GM18526 (cell line): ENCODE measurements around the gene NT5DC4.

ENCODE experiments used
- POLR2A ChIP-seq: IDR thresholded peaks from 3 replicates; pipeline ENCODE4 v1.6.1; 2011; ENCODE audit not compliant: insufficient read length; ENCODE audit errors: extremely low read depth

Gene NT5DC4

DNA sequence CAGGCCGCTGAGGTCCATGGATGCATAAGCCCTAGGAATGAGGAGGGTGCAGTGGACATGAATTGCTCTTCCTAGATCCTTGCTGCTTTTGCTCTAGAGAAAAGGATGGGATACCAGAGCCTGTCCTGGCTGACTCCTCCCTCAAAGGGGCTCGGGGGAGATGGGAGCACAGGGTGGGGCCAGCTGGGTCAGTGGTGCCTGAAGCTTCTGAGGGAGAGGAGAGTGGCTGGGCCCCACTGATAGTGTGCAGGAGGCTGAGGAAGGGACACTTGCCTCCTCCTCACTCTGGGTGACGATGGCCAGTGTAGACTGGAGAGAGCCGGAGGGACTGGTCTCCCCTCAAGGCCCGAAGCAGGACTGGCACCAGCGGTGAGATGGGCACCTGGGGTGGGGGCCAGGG lies at the start of gene NT5DC4:
Gene NT5DC4 (plus strand): TSS at position 236 of the 400 bp plus-strand sequence. CDS start 60 bp downstream, at position 296.
- no peak for TF ChIP-seq POLR2A

DNA sequence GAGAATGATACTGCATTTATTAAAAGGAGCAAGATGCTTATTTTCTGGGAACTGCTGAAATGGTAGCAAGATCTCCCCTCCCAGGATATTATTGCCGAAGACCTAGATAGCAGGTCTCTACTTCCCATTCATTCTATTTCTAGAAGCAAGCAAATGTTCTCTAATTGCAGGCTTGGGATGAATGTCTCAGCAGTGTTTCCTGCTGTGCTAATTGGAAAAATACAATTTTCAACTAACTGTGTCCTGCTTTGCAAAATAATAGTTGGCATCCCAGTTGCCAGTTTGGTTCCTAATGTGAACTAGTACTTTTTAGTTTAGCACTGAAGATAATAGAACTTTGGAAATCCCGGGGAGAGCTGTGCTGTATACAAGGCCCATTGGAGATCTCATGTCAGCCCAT lies 49.0 kb upstream of the NT5DC4 start:
- TF ChIP-seq POLR2A, result no peak

DNA sequence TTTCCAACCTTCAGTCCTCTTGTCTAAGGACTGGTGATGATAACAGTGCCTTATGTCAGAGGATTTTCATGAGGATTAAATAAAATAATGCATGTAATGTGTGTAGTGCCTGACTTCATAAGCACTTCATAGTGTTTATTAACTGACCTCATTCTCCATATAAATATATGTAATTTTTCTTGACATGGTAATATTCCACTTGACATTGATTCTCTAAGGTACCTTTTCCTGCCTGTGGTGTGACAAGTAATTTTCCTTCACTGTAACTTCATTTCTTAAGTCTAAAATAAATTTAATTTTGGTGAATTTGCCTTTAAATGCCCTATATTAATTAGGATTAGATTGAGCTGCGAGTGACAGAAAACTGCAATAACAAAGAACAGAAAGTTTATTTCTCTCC lies 47.8 kb upstream of the NT5DC4 start:
- no peak for TF ChIP-seq POLR2A

DNA sequence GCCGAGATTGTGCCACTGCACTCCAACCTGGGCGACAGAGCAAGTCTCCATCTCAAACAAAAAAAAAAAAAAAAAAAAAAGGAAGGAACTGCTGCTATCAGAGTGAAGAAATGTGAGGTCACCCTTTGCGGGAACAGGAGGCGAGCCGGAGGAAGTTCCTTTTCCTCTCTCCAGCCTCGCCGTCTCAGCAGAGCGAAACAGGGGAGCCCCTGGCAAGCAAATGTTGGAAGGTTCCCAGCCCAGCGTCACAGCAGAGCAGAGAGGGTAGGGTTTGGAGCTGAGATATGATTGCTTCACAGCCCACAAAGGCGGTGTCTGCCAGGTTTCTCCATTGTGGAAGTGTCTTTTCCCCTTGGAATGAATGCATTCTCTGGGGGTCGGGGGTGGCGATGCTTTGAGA lies 46.6 kb upstream of the NT5DC4 start:
- no peak for TF ChIP-seq POLR2A

DNA sequence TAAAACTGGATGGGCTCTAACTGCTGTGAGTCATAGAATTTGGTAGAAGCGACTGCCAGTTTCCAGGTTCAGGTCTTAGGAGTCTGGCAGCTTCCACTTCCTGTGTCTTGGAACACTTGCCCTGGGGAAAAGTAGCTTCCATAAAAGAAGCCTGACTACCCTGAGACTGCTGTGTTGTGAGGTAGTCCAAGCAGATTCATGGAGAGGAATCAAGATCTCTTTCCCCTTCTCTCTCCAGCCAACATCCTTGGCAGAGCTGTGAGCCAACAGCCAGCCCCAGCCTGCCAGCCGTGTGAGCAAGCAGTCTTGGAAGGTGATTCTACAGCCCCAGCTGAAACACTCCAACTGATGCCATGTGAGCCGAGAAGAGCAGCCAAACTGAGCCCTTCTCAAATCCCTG lies 41.3 kb upstream of the NT5DC4 start:
- no peak for TF ChIP-seq POLR2A

DNA sequence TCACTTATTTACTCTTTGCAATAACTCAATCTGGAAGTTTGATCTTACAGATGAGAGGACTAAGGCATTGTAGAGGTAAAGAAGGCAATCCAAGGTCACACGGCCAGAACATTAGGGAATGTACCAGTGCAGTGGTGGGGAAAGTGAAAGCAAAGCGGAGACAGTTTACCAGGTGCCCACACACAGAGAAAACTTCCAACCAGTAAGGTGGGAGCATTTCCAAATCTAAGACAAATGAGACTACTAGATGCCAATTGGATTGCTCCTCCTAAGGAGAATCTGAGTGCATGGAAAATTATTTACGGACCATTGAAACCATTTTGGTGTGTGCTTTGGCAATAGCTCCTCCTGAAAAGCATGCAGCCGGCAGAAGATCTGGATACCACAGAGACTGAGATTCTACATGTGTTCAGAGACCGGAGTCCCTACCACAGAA lies 40.1 kb upstream of the NT5DC4 start:
- TF ChIP-seq POLR2A, result no peak

DNA sequence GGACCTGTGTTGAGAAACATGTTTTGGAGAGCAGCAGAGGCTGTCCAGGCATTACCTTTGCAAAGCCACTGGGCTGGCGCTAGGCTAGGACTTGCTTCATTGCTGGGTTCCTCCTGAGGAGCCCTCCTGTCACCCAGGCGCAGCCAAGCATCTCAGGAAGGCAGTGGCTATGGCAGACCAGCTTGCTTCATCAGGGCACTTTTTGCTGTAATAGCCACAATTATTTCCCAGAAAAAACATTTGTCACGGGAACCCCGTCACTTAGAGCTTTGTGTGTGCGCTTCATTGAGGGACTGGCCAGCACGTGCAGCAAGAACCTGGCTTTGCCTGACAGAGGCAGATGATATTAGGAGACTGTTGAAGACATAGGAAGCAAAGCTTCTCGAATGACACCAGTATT lies 38.7 kb upstream of the NT5DC4 start:
- no peak for TF ChIP-seq POLR2A

DNA sequence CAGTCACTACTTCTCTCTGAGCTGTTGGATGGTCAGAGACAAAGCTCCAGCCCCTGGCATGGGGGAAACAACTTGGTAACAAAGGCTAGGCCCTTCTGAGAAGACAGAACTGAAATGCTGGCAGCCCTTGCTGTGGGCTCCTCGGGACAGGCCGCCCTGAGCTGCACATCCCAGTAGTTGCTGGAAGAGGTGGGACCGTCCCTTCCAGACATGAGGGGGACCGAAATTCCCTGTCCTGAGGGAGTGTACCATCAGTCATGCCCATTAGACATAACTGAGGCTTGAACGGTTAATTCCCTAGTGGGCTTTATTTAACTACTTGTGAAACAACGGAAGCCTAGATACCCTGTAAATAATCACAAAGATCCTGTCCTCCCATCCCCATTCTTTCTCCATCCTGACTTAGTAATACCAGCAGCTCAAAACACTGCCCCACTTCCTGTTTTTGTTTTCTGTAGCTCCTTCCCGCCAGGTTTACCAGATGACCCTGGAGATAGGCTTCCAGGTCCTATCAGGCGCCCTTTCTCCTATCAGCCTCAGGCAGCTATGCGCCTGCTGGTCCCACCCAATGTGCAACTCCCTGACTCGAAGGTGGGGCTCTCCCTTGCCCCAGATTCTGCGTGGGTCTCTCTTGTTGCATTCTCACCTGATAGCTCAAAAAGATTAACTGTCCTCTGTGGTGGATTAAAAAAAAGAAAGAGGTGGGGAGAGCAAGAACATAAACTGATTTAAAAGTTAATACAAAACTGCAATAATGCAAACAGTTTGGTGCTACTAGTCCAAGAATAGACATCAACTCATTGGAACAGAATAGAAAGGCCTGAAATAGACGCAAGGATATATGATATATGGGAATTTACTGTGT lies 37.0 kb upstream of the NT5DC4 start:
- TF ChIP-seq POLR2A, result no peak

DNA sequence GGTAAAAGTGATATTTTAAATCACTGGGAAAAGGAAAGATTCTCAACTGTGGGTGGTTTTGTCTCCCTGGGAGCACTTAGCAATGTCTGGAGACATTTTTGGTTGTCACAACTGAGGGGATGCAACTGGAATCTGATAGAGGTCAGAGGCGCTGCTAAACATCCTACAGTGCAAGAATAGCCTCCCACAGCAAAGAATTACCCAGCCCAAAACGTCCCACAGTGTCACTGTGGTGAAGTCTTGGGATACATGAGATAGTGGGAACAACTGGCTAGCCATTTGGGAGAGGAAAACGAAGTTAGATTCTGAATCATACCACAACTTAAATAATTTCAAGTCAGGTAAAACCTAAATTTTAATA lies 36.4 kb upstream of the NT5DC4 start:
- TF ChIP-seq POLR2A, result no peak

DNA sequence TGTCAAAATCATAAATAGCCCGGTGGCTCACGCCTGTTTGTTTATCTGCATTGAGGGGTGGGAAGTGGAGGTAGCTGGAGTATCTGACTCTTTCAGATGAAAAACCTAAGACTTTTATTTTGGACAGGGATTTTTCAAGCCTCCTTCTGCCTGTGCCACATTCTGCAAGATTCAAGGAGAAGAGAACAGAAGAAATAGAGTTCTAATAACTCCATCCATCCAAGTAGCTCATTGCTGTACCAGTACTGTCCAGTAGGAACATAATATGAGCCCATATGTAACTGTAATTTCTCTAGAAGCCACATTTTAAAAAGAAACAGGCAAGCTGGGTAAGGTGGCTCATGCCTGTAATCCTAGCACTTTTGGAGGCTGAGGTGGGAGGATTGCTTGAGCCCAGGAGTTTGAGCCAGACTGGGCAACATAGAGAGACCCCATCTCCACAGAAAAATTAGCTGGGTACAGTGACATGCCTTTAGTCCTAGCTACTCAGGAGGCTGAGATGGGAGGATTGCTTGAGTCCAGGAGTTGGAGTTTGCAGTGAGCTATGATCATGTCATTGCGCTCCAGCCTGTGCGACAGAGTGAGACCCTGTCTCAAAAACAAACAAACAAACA lies 35.4 kb upstream of the NT5DC4 start:
- no peak for TF ChIP-seq POLR2A

DNA sequence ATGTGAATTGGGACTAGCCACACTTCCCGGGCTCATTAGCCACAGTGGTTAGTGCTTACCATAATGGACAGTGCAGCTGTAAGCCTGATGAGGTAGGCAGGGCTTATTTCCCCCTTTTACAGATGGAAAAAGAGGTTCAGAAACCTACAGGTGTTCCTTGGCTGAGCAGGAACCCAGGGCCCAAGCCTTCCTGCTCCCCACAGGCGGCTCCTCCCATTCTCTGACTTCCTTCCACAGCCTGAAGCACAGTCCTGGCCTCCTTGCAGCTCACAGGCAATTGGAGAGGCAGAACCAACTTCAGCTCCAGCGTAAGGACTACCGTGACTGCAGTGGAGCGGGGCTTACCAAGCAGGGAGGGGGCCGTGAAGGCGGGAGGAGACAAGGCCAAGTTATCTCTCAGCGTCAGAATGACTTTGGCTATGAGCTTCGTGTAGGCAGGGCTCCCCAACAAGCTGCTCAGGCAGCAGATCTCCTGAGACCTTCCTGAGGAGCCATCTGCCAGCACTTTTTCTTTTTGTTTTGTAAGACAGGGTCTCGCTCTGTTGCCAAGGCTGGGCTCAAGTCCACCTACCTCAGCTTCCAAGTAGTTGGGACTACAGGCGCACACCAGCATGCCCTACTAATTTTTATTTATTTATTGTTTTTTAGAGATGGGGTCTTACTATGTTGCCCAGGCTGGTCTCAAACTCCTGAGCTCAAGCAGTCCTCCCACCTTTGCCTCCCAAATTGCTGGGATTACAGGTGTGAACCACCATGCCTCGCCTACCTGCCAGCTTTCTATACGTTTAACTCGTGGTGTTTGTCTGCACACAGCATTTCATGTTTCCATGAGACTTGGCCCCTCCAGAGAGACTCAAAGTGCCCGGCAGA lies 34.2 kb upstream of the NT5DC4 start:
- TF ChIP-seq POLR2A, result no peak

DNA sequence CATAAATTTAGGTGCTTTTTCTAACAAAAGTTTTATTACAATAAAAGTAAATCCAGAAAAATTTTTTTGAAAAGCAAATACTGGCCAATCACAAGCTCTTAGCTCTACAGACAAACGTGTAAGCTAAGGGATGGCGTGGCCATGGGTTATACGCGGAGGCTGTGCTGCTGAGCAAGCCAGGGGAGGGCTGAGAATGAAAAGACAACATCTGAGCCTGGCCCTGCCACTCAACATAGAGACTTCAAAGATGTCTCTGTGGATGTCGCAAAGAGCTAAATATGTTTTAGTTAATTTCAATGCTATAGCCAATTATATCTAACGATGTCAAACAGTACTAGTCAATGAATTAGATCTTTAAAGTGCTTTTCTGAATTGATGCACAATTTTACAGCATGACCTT lies 33.3 kb upstream of the NT5DC4 start:
- no peak for TF ChIP-seq POLR2A

DNA sequence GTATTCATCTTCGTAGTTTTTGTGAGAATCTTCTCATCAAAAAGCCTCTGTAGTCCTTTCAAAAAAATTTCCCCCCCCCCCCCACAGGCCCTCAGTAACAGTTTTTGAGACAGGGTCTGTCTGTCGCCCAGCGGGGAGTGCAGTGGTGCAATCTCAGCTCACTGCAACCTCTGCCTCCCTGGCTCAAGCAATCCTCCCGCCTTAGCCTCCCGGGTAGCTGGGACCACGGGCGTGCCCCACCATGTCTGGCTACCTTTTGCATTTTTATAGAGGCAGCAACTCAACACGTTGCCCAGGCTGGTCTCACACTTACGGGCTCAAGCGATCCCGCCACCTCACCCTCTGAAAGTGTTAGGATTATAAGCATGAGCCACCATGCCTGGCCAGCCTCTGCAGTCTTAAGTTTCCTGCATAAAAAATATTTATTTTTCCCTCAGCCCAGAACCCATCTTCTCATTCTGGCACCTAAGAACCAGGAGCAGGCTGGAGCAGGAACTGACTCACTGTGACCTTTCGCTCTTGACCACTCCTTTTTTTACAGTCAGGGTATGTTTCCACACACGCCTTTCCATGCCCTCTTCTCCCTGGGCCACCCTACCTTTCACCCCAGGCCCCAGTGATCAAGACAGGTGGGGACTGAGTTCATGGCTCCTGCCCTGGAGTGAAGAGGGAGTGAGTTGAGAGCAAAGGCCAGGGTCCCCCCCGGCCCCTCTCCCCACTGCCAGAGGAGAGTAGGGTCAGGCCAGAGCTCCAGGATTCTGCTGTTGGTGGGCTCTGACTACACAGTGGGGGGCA lies 32.5 kb upstream of the NT5DC4 start:
- TF ChIP-seq POLR2A, result no peak

DNA sequence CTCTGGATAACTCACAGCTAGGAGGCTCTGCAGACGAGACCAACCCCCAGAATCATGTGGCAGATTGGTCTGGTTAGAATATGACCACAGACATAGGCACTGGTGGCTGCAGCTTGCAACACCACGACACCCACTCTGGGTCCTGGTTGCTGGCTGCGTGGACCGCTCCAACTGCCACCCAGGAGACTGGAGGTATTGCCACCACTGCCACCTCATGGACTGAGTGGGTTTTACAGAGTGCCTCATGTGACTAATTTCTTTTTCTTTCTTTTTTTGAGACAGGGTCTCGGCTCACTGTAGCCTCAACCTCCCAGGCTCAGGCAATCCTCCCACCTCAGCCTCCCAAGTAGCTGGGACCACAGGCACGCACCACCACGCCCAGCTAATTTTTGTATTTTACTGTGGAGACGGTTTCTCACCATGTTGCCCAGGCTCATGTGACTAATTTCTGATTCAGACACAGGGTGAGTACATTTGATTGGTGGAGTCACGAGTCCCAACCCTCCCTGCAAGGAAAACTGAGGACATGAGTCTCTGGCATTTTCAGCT lies 29.9 kb upstream of the NT5DC4 start:
- no peak for TF ChIP-seq POLR2A

DNA sequence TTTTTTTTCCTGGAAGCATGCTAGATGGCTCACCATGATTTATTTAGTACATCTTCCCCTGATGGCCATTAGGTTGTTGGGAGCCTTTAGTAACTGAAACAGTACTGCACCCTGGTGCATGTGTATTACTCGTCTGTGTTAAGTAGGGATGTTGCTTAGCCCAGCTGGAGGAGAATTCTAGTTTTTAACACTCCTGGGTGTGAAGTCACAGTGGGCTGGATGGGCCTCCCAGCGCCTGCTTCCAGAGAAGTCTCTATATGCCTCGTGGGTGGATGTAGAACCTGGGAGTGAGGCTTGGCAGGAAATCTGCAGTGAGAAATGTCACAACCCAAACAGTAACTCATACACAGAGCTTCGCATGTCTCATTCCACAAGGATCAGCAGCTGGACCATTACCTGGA lies 28.9 kb upstream of the NT5DC4 start:
- TF ChIP-seq POLR2A, result no peak

DNA sequence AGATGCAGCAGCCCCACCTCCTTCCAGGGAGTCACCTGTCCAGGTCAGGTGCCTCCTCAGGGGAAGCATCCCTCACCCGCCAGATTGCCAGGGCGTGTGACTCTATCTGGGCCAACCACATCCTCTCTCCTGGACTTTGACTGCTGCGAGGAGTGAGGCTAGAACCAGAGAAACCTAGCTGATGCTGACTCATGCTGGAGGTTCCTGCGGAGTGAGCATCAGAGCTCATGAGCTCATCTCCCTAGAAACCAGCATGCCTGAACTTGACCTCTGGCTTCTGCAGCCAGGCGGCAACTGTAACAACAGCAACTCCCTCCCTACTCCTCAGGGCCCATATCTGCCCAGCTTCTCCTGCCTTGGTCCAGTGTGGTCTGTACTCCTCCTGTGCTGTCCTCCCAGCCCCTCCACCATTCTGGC lies 28.3 kb upstream of the NT5DC4 start:
- no peak for TF ChIP-seq POLR2A
